Uterus (tissue), 4 donors: Measurements from ENCODE around the gene EYS. TPM values are rescaled to one million over a fixed set of nuclear protein-coding genes. Genes with fewer than 3 reads are reported as not detected.

Experiments
- DNase-seq, 2 donors: peaks; one replicate each; pipeline ENCODE4 v3.0.0-alpha.2; 2019 to 2020
- H3K27ac ChIP-seq, 2 donors: fragments of 200-600 bp; sonication (generic); 1 replicate in 1 of 2; 2 replicates in 1 of 2; pipeline ENCODE4 v1.5.1; 2016 to 2018
- H3K27me3 ChIP-seq, 2 donors: fragments of 200-600 bp; sonication (generic); one replicate each; pipeline ENCODE4 v1.5.1; 2018 to 2019; ENCODE audit warnings: control low read depth in 1 of 2
- H3K36me3 ChIP-seq, 2 donors: fragments of 200-600 bp; sonication (generic); one replicate each; pipeline ENCODE4 v1.5.1; 2019; ENCODE audit warnings: control low read depth in 1 of 2
- H3K4me1 ChIP-seq, 2 donors: fragments of 200-600 bp; sonication (generic); one replicate each; pipeline ENCODE4 v1.5.1; 2018 to 2019; ENCODE audit warnings: control low read depth in 1 of 2
- H3K4me3 ChIP-seq, 2 donors: fragments of 200-600 bp; sonication (generic); 1 replicate in 1 of 2; 2 replicates in 1 of 2; pipeline ENCODE4 v1.5.1; 2018 to 2019; ENCODE audit warnings: mild to moderate bottlenecking in 1 of 2
- H3K9me3 ChIP-seq, 2 donors: fragments of 200-600 bp; sonication (generic); one replicate each; pipeline ENCODE4 v1.5.1; 2019; ENCODE audit warnings: control low read depth in 1 of 2
- POLR2A ChIP-seq, 2 donors: fragments of 450-650 bp; IDR thresholded peaks; one replicate each; pipeline ENCODE4 v1.6.1; 2016; ENCODE audit warnings: antibody characterized with exemption in 2 of 2, mild to moderate bottlenecking in 1 of 2, moderate library complexity in 1 of 2
- intact Hi-C: fragments of 100-400 bp; cut with DNase I; formaldehyde crosslinking; loops from one replicate; pipeline ENCODE4 v1.15.1; 2023; ENCODE audit warnings: low total_unique reads
- total RNA-seq, 4 donors: library from RNA; depleted of rRNA in 3 of 4; stranded (reverse); fragments of >200 nt in 3 of 4; gene quantifications; one replicate each; pipeline versions ENCODE4 v1.1.0 to v1.2.4, GENCODE V29; 2014 to 2023
- TF ChIP-seq, protein P1 (sequence below), 4 experiments: fragments of 200-600 bp in 2 of 4; fragments of 450-650 bp in 2 of 4; sonication (generic) in 2 of 4; IDR thresholded peaks; one replicate each; pipeline ENCODE4 v1.5.1; 2016 to 2019; ENCODE audit warnings: antibody characterized with exemption in 4 of 4, mild to moderate bottlenecking in 2 of 4, moderate library complexity in 1 of 4
- donor health status: DM: yes; HTN: yes; CAD: no.

The EYS gene
- total RNA-seq, 4 donors from 2014 or later, result 1.3 TPM; not detected in 3

DNA sequence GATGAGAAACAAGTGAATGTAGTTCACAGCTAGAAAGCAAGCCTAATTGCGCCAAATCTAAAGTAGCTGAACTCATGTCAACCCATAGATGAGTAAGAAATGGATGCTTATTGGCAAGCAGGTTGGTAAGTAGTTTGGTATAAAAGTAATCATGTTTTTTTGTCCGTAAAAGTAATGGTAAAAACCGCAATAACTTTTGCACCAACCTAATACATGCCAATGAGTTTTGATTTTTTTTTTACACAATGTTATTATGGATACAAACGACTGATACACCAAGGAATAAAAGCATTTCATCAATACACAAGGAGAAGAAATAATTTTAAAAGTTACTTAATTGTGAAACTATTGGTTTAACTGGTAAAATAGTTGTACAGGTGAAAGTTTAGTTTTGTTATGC is 977.5 kb downstream of the EYS start:
- H3K27me3 ChIP-seq, result no peaks in the 10 kb centered on the region
- TF ChIP-seq, protein P1, sequence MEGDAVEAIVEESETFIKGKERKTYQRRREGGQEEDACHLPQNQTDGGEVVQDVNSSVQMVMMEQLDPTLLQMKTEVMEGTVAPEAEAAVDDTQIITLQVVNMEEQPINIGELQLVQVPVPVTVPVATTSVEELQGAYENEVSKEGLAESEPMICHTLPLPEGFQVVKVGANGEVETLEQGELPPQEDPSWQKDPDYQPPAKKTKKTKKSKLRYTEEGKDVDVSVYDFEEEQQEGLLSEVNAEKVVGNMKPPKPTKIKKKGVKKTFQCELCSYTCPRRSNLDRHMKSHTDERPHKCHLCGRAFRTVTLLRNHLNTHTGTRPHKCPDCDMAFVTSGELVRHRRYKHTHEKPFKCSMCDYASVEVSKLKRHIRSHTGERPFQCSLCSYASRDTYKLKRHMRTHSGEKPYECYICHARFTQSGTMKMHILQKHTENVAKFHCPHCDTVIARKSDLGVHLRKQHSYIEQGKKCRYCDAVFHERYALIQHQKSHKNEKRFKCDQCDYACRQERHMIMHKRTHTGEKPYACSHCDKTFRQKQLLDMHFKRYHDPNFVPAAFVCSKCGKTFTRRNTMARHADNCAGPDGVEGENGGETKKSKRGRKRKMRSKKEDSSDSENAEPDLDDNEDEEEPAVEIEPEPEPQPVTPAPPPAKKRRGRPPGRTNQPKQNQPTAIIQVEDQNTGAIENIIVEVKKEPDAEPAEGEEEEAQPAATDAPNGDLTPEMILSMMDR (IDR thresholded peaks at IDR 0.05), result no peak
- TF ChIP-seq POLR2A (IDR thresholded peaks at IDR 0.05), result no peak
- H3K4me3 ChIP-seq, result no peak overlapping the region
- no peaks in the 10 kb centered on the region for H3K9me3 ChIP-seq
- H3K4me1 ChIP-seq, result no peaks in the 10 kb centered on the region
- intact Hi-C loops, result no loop called here
- no peak for DNase-seq
- no peak overlapping the region for H3K27ac ChIP-seq
- no peaks in the 10 kb centered on the region for H3K36me3 ChIP-seq

- Histone ChIP-seq H3K27ac (no peak overlapping the region), H3K9me3 (no peaks in the 10 kb centered on the region), H3K4me1 (no peaks in the 10 kb centered on the region), H3K36me3 (no peaks in the 10 kb centered on the region), H3K27me3 (no peaks in the 10 kb centered on the region), H3K4me3 (no peak overlapping the region)
- DNase-seq, result no peak
- intact Hi-C loops, result no loop called here
- no peak for TF ChIP-seq POLR2A (IDR thresholded peaks at IDR 0.05)
- TF ChIP-seq, protein P1 (IDR thresholded peaks at IDR 0.05), result no peak
Measured at GRCh38 chr6:64727075-64727474, 980.0 kb downstream of the EYS start.

DNA sequence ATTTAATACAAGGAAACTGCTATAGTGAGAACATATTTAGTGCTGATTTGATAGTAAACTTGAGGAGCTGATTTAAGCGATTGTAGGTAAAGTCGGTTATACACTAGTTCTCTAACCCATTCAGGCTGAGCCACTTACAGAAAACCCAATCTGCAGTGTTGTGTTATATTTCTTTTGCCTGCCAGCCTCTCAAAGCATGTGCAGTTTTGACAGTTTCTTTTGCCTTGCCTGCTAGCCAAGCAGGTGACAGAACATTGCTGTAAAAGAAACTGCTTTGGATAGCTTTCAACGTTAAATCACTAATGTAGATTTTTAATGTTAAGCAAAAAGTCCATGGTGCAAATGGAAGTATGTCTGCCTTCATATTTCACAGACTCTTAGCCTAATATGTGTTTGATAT is 982.9 kb downstream of the EYS start:
- no peaks in the 10 kb centered on the region for H3K9me3 ChIP-seq
- DNase-seq, result no peak
- no peak overlapping the region for H3K27ac ChIP-seq
- intact Hi-C loops, result no loop called here
- H3K4me1 ChIP-seq, result no peaks in the 10 kb centered on the region
- TF ChIP-seq, protein P1 (IDR thresholded peaks at IDR 0.05), result no peak
- TF ChIP-seq POLR2A (IDR thresholded peaks at IDR 0.05), result no peak
- H3K27me3 ChIP-seq, result no peaks in the 10 kb centered on the region
- no peaks in the 10 kb centered on the region for H3K36me3 ChIP-seq
- H3K4me3 ChIP-seq, result no peak overlapping the region

DNA sequence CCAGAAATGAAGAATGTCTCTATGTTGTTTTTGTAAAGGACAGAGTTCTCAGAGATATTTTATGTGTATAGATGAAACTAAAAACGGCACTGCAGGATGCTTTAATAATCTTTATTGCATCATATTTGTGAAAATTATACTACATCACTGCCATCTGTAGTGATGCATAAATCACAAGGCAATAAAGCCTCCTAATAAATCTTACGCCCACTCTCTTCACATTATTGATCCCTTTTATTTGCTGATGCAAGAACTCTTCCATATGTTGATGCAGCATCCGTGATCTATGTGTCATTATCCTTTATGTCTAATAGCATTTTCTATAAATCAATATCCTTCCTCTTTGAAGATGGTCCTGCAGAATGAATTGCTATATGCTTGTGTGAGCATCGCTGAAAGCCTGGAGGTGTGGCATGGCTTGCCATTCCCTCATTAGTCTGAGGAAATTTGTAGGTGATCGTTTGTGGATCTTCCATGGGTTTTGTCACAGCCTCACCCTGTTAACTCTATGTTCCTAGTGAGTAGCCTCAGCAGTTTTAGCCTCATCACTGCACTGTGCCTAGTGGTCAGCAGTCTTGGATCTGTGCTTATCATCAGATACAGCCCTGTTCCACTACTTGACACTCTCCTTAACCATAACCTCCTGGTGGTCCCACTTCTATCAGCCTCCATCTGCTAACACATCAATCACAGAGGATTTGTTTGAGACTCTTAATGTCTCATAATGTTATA is 983.5 kb downstream of the EYS start:
- DNase-seq, result no peak
- TF ChIP-seq, protein P1 (IDR thresholded peaks at IDR 0.05), result no peak
- no peak for TF ChIP-seq POLR2A (IDR thresholded peaks at IDR 0.05)
- Histone ChIP-seq H3K27me3 (no peaks in the 10 kb centered on the region), H3K36me3 (no peaks in the 10 kb centered on the region), H3K4me3 (no peak overlapping the region), H3K27ac (no peak overlapping the region), H3K9me3 (no peaks in the 10 kb centered on the region), H3K4me1 (no peaks in the 10 kb centered on the region)
- intact Hi-C loops, result no loop called here

- Histone ChIP-seq H3K36me3 (no peaks in the 10 kb centered on the region), H3K4me1 (no peaks in the 10 kb centered on the region), H3K4me3 (no peak overlapping the region), H3K27ac (no peak overlapping the region), H3K27me3 (no peaks in the 10 kb centered on the region), H3K9me3 (no peaks in the 10 kb centered on the region)
- intact Hi-C loops, result no loop called here
- TF ChIP-seq, protein P1 (IDR thresholded peaks at IDR 0.05), result no peak
- no peak for TF ChIP-seq POLR2A (IDR thresholded peaks at IDR 0.05)
- no peak for DNase-seq
Measured at GRCh38 chr6:64721865-64722264, 985.2 kb downstream of the EYS start.
